Measurements from ENCODE around the gene FHAD1.

Gene FHAD1

DNA sequence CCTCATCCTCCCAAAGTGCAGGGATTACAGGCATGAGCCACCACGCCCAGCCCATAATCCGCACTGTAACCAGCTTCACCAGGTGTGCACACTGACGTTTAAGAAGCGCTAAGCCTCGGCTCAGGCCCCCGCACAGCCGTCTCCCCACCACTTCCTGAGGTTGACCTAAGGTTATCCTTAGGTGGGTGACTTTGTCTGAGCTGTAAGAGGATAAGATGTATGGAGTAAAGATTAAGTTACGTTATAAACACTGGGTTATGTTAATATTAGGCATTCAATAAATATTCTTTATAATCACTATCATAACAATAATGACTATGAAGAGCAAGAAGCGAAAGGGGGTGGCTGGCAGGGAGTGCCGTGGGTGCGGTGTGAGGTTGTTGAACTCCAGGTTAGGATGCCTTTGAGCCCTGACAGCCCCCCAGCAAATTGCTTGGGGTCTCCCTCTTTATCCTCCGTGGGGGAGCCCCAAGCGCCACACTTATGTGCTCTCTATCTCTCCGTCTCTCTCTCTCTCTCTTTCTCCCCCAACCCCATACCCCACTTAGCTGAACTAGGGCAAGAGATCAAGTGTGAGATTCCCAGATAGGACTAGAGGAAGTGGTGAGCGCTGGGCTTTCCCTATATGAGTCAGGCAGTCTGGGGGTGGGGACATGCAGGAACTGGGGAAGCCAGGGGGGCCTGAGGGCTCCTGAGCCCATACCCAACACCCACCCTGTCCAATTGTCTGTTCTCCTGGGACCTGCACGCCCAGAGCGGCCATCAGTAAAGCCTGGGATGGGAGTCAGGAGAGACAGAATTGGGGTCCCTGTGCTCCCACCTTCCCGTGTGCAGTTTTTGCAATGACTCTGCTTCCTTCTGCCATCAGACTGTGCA, 170.3 kb downstream of the FHAD1 start:
- no peak for TF ChIP-seq SIN3A (IDR thresholded peaks at IDR 0.05; ENCODE audit: borderline replicate concordance, insufficient read depth, low read length)
- no peak for TF ChIP-seq POLR2AphosphoS5 (IDR thresholded peaks at IDR 0.05; ENCODE audit: low read depth, low read length)
- no peak for TF ChIP-seq FOXP2 (optimal IDR thresholded peaks at IDR 0.05; ENCODE audit: borderline replicate concordance, extremely low read depth, extremely low read length, insufficient read depth)
- TF ChIP-seq, protein P1, sequence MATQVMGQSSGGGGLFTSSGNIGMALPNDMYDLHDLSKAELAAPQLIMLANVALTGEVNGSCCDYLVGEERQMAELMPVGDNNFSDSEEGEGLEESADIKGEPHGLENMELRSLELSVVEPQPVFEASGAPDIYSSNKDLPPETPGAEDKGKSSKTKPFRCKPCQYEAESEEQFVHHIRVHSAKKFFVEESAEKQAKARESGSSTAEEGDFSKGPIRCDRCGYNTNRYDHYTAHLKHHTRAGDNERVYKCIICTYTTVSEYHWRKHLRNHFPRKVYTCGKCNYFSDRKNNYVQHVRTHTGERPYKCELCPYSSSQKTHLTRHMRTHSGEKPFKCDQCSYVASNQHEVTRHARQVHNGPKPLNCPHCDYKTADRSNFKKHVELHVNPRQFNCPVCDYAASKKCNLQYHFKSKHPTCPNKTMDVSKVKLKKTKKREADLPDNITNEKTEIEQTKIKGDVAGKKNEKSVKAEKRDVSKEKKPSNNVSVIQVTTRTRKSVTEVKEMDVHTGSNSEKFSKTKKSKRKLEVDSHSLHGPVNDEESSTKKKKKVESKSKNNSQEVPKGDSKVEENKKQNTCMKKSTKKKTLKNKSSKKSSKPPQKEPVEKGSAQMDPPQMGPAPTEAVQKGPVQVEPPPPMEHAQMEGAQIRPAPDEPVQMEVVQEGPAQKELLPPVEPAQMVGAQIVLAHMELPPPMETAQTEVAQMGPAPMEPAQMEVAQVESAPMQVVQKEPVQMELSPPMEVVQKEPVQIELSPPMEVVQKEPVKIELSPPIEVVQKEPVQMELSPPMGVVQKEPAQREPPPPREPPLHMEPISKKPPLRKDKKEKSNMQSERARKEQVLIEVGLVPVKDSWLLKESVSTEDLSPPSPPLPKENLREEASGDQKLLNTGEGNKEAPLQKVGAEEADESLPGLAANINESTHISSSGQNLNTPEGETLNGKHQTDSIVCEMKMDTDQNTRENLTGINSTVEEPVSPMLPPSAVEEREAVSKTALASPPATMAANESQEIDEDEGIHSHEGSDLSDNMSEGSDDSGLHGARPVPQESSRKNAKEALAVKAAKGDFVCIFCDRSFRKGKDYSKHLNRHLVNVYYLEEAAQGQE (IDR thresholded peaks at IDR 0.05; ENCODE audit: insufficient read depth in 1 of 2, low read depth in 2 of 2, low read length in 2 of 2) = no peak
- TF ChIP-seq TAF1 (IDR thresholded peaks at IDR 0.05; ENCODE audit: borderline replicate concordance, insufficient read depth, low read length) = no peak

DNA sequence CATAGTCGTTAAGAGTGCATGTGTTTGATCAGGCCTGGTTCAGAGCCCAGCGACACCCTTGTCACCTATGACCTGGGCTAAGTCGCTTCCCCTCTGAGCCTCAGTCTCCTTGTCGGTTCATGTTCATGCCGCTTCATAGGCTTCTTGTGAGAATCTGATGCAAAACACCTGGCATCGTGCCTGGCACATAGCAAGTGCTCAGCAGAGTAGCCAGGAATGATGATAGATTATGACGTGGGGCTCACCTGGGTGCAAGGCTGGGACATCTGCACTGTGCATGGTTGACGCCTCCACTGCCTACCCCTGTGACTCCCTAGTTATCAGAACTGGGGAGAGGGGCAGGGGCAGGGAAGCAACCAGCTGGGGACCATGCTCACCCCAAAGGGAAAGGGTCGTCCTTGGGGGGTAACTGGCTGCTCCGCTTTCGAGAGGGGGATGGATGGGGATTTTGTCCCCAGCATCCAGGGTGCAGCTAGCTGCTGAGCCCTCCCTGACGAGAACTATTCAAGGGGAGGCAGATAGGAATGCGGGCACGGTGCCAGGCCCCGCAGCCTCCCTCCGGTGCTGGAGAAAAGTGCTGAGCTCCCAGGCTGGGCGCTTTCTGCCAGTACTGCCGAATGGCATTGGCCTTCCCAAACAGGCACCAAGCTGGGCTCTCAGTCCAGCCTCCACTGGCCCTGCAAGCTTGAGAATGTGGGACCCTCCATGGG, 171.9 kb downstream of the FHAD1 start:
- TF ChIP-seq, protein P1 (IDR thresholded peaks at IDR 0.05; ENCODE audit: insufficient read depth in 1 of 2, low read depth in 2 of 2, low read length in 2 of 2) = no peak
- TF ChIP-seq TAF1 (IDR thresholded peaks at IDR 0.05; ENCODE audit: borderline replicate concordance, insufficient read depth, low read length) (no peak), SIN3A (IDR thresholded peaks at IDR 0.05; ENCODE audit: borderline replicate concordance, insufficient read depth, low read length) (no peak), FOXP2 (optimal IDR thresholded peaks at IDR 0.05; ENCODE audit: borderline replicate concordance, extremely low read depth, extremely low read length, insufficient read depth) (no peak)

DNA sequence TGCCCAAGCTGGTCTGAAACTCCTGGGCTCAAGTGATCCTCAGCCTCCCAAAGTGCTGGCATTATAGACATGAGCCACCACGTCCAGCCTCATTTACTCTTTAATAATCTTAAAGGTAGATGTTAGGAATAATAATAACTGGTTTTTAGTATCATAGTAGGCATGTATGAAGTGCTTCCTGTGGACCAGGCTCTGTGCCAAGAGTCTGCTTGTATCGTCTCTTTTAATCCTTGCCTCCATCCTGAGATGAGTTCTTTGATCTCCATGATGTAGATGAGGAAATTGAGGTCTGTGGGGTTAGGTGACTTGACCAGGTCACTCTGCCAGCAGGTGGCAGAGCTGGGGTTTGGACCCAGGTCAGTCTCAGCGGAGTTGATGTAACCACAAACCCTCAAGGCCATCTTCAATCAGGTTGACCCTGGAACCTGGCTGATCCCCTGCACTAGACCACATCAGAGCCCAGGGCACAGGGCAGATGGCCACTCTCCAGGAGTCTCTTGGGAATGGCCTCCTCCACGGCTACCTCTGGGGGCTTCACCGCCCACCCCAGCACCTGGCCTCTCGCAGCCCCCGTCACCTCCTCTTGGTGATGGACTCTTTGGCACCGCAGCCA, 173.9 kb downstream of the FHAD1 start:
- TF ChIP-seq, protein P1 (IDR thresholded peaks at IDR 0.05; ENCODE audit: insufficient read depth in 1 of 2, low read depth in 2 of 2, low read length in 2 of 2) = no peak
- TF ChIP-seq TAF1 (IDR thresholded peaks at IDR 0.05; ENCODE audit: borderline replicate concordance, insufficient read depth, low read length) (no peak), POLR2AphosphoS5 (IDR thresholded peaks at IDR 0.05; ENCODE audit: low read depth, low read length) (no peak), SIN3A (IDR thresholded peaks at IDR 0.05; ENCODE audit: borderline replicate concordance, insufficient read depth, low read length) (no peak), FOXP2 (optimal IDR thresholded peaks at IDR 0.05; ENCODE audit: borderline replicate concordance, extremely low read depth, extremely low read length, insufficient read depth) (no peak)

DNA sequence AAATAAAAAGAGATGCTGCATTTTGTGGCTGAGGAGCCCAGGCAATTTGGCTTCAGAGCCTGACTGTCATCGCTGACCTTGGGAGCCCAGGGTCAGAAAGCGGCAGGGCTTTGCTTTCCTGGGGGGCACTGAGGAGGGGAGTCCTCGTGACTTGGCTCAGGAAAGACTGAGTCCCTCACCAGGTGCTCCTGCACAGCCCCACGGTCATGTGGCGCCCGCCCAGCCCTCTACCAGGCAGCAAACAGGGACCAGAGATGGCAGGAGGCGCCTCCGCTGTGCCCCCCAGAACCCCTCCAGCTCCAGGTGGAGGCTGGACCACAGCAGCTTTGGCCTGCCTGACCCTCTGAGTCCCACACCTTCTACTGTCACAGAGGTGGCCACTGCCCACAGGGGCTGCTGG, 175.8 kb downstream of the FHAD1 start:
- no peak for TF ChIP-seq TAF1 (IDR thresholded peaks at IDR 0.05; ENCODE audit: borderline replicate concordance, insufficient read depth, low read length)
- no peak for TF ChIP-seq POLR2AphosphoS5 (IDR thresholded peaks at IDR 0.05; ENCODE audit: low read depth, low read length)
- TF ChIP-seq SIN3A (IDR thresholded peaks at IDR 0.05; ENCODE audit: borderline replicate concordance, insufficient read depth, low read length) = no peak
- no peak for TF ChIP-seq FOXP2 (optimal IDR thresholded peaks at IDR 0.05; ENCODE audit: borderline replicate concordance, extremely low read depth, extremely low read length, insufficient read depth)
- TF ChIP-seq, protein P1 (IDR thresholded peaks at IDR 0.05; ENCODE audit: insufficient read depth in 1 of 2, low read depth in 2 of 2, low read length in 2 of 2) = no peak
